HPDE6-E6E7 (cell line): ENCODE results near the gene MINDY4B.

Experiments
- DNase-seq: peaks from one replicate; pipeline ENCODE4 v3.0.0; 2011; ENCODE audit warnings: missing footprints; ENCODE audit errors: extremely low spot score

Gene MINDY4B

GRCh38 chr3:150844484-150844883, 60.8 kb downstream of the MINDY4B start:
- DNase-seq, result no peak

- no peak for DNase-seq
Measured at GRCh38 chr3:150843241-150843640, 62.0 kb downstream of the MINDY4B start.

- DNase-seq, result no peak
Measured at GRCh38 chr3:150840802-150841515, 64.3 kb downstream of the MINDY4B start.

- no peak for DNase-seq
Measured at GRCh38 chr3:150830745-150831144, 74.5 kb downstream of the MINDY4B start.

- no peak for DNase-seq
Measured at GRCh38 chr3:150830094-150830681, 75.1 kb downstream of the MINDY4B start.

- no peak for DNase-seq
Measured at GRCh38 chr3:150829408-150829807, 75.8 kb downstream of the MINDY4B start.

- no peak for DNase-seq
Measured at GRCh38 chr3:150828997-150829396, 76.2 kb downstream of the MINDY4B start.

- DNase-seq, result no peak
Measured at GRCh38 chr3:150828261-150828660, 77.0 kb downstream of the MINDY4B start.

GRCh38 chr3:150826466-150827282, 78.6 kb downstream of the MINDY4B start:
- DNase-seq, result no peak

GRCh38 chr3:150825916-150826377, 79.3 kb downstream of the MINDY4B start:
- DNase-seq, result no peak

GRCh38 chr3:150825192-150825915, 79.9 kb downstream of the MINDY4B start:
- DNase-seq, result no peak

- DNase-seq, result no peak
Measured at GRCh38 chr3:150823277-150823676, 82.0 kb downstream of the MINDY4B start.

GRCh38 chr3:150822636-150823035, 82.6 kb downstream of the MINDY4B start:
- no peak for DNase-seq
